Osteoblast (primary cell): ENCODE data around the gene ALKBH6. TPM values are rescaled to one million over a fixed set of nuclear protein-coding genes. Genes with fewer than 3 reads are reported as not detected.
A peak's percentile ranks its signal among the peaks of the same experiment; 100 is the strongest.

Experiments used
- DNase-seq: peaks from one replicate; pipeline ENCODE4 v3.0.0; 2011; ENCODE audit warnings: low spot score, mixed read lengths; ENCODE audit not compliant: insufficient read length; ENCODE audit errors: missing footprints
- H2AFZ ChIP-seq: 2 replicates; pipeline ENCODE4 v1.6.0; 2011; ENCODE audit warnings: mild to moderate bottlenecking, low read length
- H3K27ac ChIP-seq: 2 replicates; pipeline ENCODE4 v1.5.1; 2011; ENCODE audit warnings: mild to moderate bottlenecking, low read depth, low read length, moderate library complexity
- H3K27me3 ChIP-seq: 2 replicates; pipeline ENCODE4 v1.6.0; 2012; ENCODE audit warnings: mild to moderate bottlenecking, control low read depth, inconsistent platforms, low read length, moderate library complexity; ENCODE audit not compliant: insufficient read depth
- H3K36me3 ChIP-seq: 2 replicates; pipeline ENCODE4 v1.5.1; 2011; ENCODE audit warnings: mild to moderate bottlenecking, low read length, control low read depth, moderate library complexity; ENCODE audit not compliant: insufficient read depth
- H3K4me1 ChIP-seq: 2 replicates; pipeline ENCODE4 v1.5.1; 2011; ENCODE audit warnings: mild to moderate bottlenecking, low read length, control low read depth, moderate library complexity; ENCODE audit not compliant: insufficient read depth
- H3K4me2 ChIP-seq: 2 replicates; pipeline ENCODE4 v1.6.0; 2011; ENCODE audit warnings: mild to moderate bottlenecking, low read length; ENCODE audit not compliant: insufficient read depth
- H3K4me3 ChIP-seq: fragments of 200-600 bp; sonication (generic); 3 replicates; pipeline ENCODE4 v1.5.1; 2012; ENCODE audit warnings: mild to moderate bottlenecking, low read length, inconsistent platforms; ENCODE audit not compliant: insufficient read depth
- H3K79me2 ChIP-seq: 2 replicates; pipeline ENCODE4 v1.6.0; 2012; ENCODE audit warnings: mild to moderate bottlenecking, low read length, control low read depth, inconsistent platforms; ENCODE audit not compliant: insufficient read depth
- H3K9me3 ChIP-seq: 2 replicates; pipeline ENCODE4 v1.5.1; 2011; ENCODE audit warnings: low read depth, low read length, control low read depth
- H4K20me1 ChIP-seq: 2 replicates; pipeline ENCODE4 v1.6.0; 2012; ENCODE audit warnings: mild to moderate bottlenecking, low read length, control low read depth; ENCODE audit not compliant: insufficient read depth
- CTCF ChIP-seq: IDR thresholded peaks from 2 replicates; pipeline ENCODE4 v1.5.1; 2011; ENCODE audit warnings: mild to moderate bottlenecking, low read depth, low read length, moderate library complexity; ENCODE audit errors: extremely low read depth
- total RNA-seq: library from RNA; depleted of rRNA; stranded (reverse); fragments of >200 nt; gene quantifications from 2 replicates; pipeline ENCODE4 v1.2.3, GENCODE V29; 2012

ALKBH6 gene
- total RNA-seq, 1 donor, result 12.3 TPM

DNA sequence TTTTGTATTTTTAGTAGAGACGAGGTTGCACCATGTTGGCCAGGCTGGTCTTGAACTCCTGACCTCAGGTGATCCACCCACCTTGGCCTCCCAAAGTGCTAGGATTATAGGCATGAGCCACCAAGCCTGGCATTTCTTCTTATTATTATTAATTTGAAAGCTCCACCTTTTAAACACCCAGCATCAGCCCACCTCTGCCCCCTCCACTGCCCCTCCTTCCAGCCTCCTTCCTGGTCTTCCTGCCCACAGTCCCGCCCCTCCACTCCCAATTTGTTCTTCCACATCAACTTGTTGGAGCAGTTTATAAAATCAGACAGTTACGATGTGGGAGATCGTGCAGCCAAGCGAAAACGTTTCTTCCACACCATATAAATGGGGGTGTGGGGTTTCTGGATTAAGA is 26.5 kb upstream of the ALKBH6 start:
- H2AFZ ChIP-seq, result no peak overlapping the region
- H3K4me2 ChIP-seq, result no peak overlapping the region
- no peaks in the 10 kb centered on the region for H3K27me3 ChIP-seq
- DNase-seq, result no peak
- no peak overlapping the region for H3K4me3 ChIP-seq
- peaks cover 14% of the 10 kb centered on the region for H3K4me1 ChIP-seq
- no peak overlapping the region for H3K27ac ChIP-seq
- no peak for TF ChIP-seq CTCF
- no peaks in the 10 kb centered on the region for H3K79me2 ChIP-seq
- no peaks in the 10 kb centered on the region for H3K9me3 ChIP-seq
- H3K36me3 ChIP-seq, result no peaks in the 10 kb centered on the region
- H4K20me1 ChIP-seq, result no peaks in the 10 kb centered on the region

DNA sequence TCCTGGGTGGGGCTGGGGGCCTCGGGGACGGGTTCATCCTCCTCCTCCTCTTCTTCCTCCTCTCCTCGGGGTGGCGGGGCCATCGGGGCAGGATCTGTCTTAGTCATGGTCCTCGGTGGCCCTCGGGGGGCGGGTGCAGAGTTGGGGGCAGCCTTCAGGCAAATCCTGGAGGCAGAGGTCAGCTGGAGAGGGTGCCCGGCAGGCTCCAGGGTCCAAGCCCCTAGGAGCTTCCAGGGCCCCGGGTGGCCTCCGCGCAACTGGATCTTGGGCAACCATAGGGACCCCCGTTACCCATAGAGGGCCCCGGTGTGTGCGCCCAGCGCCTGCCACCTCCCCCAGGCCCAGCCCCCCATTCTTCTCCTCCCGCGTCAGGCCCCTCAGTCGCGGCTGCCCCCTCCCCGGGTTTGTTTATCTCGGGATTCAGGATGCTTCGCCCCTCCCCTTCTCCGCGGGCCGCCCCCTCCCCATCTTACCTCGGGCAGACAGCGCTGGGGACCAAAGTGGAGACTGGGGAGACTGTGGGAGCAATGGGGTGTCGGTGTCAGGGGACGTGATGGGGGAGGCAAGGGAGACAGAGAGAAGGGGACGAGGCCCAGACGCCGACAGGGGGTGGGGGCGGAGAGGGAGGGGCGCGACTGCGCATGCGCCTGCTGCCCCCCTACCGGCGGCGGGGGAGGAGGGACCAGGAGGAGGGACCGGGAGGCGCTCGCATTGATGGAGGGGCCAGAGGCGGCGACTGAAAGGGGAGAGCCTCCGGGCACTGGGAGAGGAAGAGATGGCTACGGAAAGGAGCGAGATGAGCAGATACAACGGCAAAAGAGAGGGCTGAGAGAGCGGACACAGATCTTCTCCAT is 18.5 kb upstream of the ALKBH6 start, which contains the start of gene CLIP3:
CLIP3 (minus strand) TSS at position 623 of the 854 bp plus-strand sequence; CDS start at position 107, 516 bp downstream.
- peaks cover 3% of the 10 kb centered on the region for H4K20me1 ChIP-seq
- peaks cover 5% of the 10 kb centered on the region for H3K36me3 ChIP-seq
- H3K27ac ChIP-seq, result no peak within 1 kb of the TSS
- H3K27me3 ChIP-seq, result no peaks in the 10 kb centered on the region
- H3K4me3 ChIP-seq, result peak within 1 kb of the TSS; percentile 97
- H2AFZ ChIP-seq, result peak within 1 kb of the TSS; percentile 77
- H3K4me2 ChIP-seq, result peak within 1 kb of the TSS; percentile 79
- no peak for TF ChIP-seq CTCF
- DNase-seq, result peak; percentile 99
- peaks cover 2% of the 10 kb centered on the region for H3K79me2 ChIP-seq
- no peaks in the 10 kb centered on the region for H3K9me3 ChIP-seq
- peaks cover 8% of the 10 kb centered on the region for H3K4me1 ChIP-seq

- peaks cover 2% of the 10 kb centered on the region for H3K79me2 ChIP-seq
- H3K36me3 ChIP-seq, result peaks cover 11% of the 10 kb centered on the region
- H3K27ac ChIP-seq, result no peak overlapping the region
- H3K4me2 ChIP-seq, result peak overlapping the region; percentile 79
- no peak for DNase-seq
- H3K4me3 ChIP-seq, result no peak overlapping the region
- H3K9me3 ChIP-seq, result no peaks in the 10 kb centered on the region
- H3K27me3 ChIP-seq, result no peaks in the 10 kb centered on the region
- no peak overlapping the region for H2AFZ ChIP-seq
- peaks cover 8% of the 10 kb centered on the region for H3K4me1 ChIP-seq
- TF ChIP-seq CTCF, result no peak
- H4K20me1 ChIP-seq, result peaks cover 3% of the 10 kb centered on the region
Observed at GRCh38 chr19:36031308-36031707, 17.3 kb upstream of the ALKBH6 start.
